ENCODE results near the gene PIPOX.

DNA sequence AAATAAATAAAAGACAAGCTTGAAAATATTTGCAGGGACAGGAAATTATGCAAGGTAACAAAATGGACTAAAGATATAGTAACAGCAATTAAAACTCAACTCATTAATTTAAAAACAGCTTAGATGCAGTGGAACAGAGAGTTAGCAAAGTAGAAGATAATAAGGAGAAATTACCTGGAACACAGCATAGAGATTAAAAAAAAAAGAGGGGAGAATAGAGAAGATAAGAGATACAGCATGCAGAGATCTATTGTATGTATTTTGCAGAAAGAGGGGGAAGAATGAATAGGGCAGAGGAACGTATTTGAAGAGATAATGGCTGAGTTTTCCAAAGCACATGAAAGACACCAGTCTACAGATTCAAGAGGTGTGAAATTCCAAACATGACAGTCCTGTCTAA lies 8.4 kb upstream of the PIPOX start:
- TF ChIP-seq, protein P1, sequence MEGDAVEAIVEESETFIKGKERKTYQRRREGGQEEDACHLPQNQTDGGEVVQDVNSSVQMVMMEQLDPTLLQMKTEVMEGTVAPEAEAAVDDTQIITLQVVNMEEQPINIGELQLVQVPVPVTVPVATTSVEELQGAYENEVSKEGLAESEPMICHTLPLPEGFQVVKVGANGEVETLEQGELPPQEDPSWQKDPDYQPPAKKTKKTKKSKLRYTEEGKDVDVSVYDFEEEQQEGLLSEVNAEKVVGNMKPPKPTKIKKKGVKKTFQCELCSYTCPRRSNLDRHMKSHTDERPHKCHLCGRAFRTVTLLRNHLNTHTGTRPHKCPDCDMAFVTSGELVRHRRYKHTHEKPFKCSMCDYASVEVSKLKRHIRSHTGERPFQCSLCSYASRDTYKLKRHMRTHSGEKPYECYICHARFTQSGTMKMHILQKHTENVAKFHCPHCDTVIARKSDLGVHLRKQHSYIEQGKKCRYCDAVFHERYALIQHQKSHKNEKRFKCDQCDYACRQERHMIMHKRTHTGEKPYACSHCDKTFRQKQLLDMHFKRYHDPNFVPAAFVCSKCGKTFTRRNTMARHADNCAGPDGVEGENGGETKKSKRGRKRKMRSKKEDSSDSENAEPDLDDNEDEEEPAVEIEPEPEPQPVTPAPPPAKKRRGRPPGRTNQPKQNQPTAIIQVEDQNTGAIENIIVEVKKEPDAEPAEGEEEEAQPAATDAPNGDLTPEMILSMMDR (IDR thresholded peaks at IDR 0.05), result no peak
- no peak for TF ChIP-seq POLR2A (IDR thresholded peaks at IDR 0.05)

All from vagina (tissue), 2 donors.